ENCODE measurements around the gene GRPEL1. TPM values are rescaled to one million over a fixed set of nuclear protein-coding genes. Genes with fewer than 3 reads are reported as not detected.

The GRPEL1 gene
- total RNA-seq, 1 experiment from 2014 or later, result 46.6 TPM

DNA sequence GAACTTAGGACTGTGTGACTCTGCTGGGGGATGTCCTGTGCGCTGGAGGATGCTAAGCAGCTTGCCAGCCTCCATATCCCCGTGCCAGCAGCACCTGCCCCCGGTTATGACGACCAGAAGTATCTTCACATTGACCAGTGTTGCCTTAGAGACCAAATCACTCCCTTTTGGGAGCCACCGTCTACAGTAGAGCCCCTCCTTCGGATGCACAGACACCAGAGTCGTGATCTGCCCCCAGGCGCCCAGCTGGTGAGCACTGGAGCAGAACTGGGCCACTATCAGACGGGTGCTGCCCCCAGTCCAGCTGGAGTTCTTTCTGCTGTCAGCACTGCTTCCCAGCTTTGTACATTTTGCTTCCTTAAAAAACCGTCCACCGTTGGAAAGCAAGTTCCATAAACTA lies 54.7 kb downstream of the GRPEL1 start:
- Histone ChIP-seq H3K4me3 (ENCODE audit: low read depth in 2 of 2, low read length in 2 of 2) (no peak overlapping the region), H3K9me3 (ENCODE audit: control insufficient read depth, insufficient read depth, low read depth, low read length) (no peaks in the 10 kb centered on the region), H3K4me1 (ENCODE audit: control insufficient read depth, insufficient read depth, low read length) (no peaks in the 10 kb centered on the region), H3K36me3 (ENCODE audit: control insufficient read depth, insufficient read depth, low read length) (peaks cover 13% of the 10 kb centered on the region), H3K27me3 (ENCODE audit: control insufficient read depth, insufficient read depth, low read length) (no peaks in the 10 kb centered on the region), H3K27ac (ENCODE audit: low read length) (no peak overlapping the region)
- ATAC-seq (no peak), DNase-seq (ENCODE audit: low read depth, low spot score) (no peak)
- TF ChIP-seq, protein P1, sequence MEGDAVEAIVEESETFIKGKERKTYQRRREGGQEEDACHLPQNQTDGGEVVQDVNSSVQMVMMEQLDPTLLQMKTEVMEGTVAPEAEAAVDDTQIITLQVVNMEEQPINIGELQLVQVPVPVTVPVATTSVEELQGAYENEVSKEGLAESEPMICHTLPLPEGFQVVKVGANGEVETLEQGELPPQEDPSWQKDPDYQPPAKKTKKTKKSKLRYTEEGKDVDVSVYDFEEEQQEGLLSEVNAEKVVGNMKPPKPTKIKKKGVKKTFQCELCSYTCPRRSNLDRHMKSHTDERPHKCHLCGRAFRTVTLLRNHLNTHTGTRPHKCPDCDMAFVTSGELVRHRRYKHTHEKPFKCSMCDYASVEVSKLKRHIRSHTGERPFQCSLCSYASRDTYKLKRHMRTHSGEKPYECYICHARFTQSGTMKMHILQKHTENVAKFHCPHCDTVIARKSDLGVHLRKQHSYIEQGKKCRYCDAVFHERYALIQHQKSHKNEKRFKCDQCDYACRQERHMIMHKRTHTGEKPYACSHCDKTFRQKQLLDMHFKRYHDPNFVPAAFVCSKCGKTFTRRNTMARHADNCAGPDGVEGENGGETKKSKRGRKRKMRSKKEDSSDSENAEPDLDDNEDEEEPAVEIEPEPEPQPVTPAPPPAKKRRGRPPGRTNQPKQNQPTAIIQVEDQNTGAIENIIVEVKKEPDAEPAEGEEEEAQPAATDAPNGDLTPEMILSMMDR (IDR thresholded peaks at IDR 0.05), result no peak
- no peak for TF ChIP-seq POLR2AphosphoS5 (IDR thresholded peaks at IDR 0.05; ENCODE audit: low read depth, low read length)
- TF ChIP-seq TCF7L2 (IDR thresholded peaks at IDR 0.05; ENCODE audit: low read depth, low read length), result no peak
- no peak for TF ChIP-seq REST (IDR thresholded peaks at IDR 0.05; ENCODE audit: insufficient read depth in 1 of 2, low read depth in 2 of 2, low read length in 1 of 2)
- TF ChIP-seq SIN3A (IDR thresholded peaks at IDR 0.05; ENCODE audit: borderline replicate concordance, insufficient read depth, low read depth, low read length), result no peak
- POLR2A ChIA-PET, result no interaction called here
- intact Hi-C loops (cut with micrococcal nuclease; ENCODE audit: unreplicated experiment) (no loop called here), in situ Hi-C loops (cut with HindIII; ENCODE audit: low pct_unique_long_range_greater_than_20kb, low sequenced_read_pairs) (no loop called here)
- CTCF ChIA-PET, result no interaction called here
- no TSS peak for BruUV-seq (replicated peaks)

GRCh38 chr4:7009564-7009963 lies 58.3 kb downstream of the GRPEL1 start:
- no TSS peak for BruUV-seq (replicated peaks)
- Histone ChIP-seq H3K9me3 (ENCODE audit: control insufficient read depth, insufficient read depth, low read depth, low read length) (no peaks in the 10 kb centered on the region), H3K4me3 (ENCODE audit: low read depth in 2 of 2, low read length in 2 of 2) (no peak overlapping the region), H3K36me3 (ENCODE audit: control insufficient read depth, insufficient read depth, low read length) (peaks cover 12% of the 10 kb centered on the region), H3K27me3 (ENCODE audit: control insufficient read depth, insufficient read depth, low read length) (no peaks in the 10 kb centered on the region), H3K4me1 (ENCODE audit: control insufficient read depth, insufficient read depth, low read length) (no peaks in the 10 kb centered on the region), H3K27ac (ENCODE audit: low read length) (no peak overlapping the region)
- intact Hi-C loops (cut with micrococcal nuclease; ENCODE audit: unreplicated experiment) (no loop called here), in situ Hi-C loops (cut with HindIII; ENCODE audit: low pct_unique_long_range_greater_than_20kb, low sequenced_read_pairs) (no loop called here)
- ChIA-PET POLR2A (interaction anchor here (0.6 kb wide), 1 partner anchor 11 kb away, joined by 6 read pairs; no protein-coding TSS in a partner anchor), CTCF (interaction anchor here (0.7 kb wide), 1 partner anchor 40 kb away, joined by 10 read pairs; no protein-coding TSS in a partner anchor)
- DNase-seq (ENCODE audit: low read depth, low spot score) (no peak), ATAC-seq (no peak)
- no peak for TF ChIP-seq TCF7L2 (IDR thresholded peaks at IDR 0.05; ENCODE audit: low read depth, low read length)
- TF ChIP-seq, protein P1 (IDR thresholded peaks at IDR 0.05), result no peak
- TF ChIP-seq POLR2AphosphoS5 (IDR thresholded peaks at IDR 0.05; ENCODE audit: low read depth, low read length), result no peak
- TF ChIP-seq SIN3A (IDR thresholded peaks at IDR 0.05; ENCODE audit: borderline replicate concordance, insufficient read depth, low read depth, low read length), result no peak
- TF ChIP-seq REST (IDR thresholded peaks at IDR 0.05; ENCODE audit: insufficient read depth in 1 of 2, low read depth in 2 of 2, low read length in 1 of 2), result no peak
